HG03103 (cell line): ENCODE measurements around the gene WNT5B.

ENCODE experiments used
- ATAC-seq: cut with Tn5 transposase; IDR thresholded peaks from one replicate; pipeline ENCODE4 v1.9.1; 2021; ENCODE audit warnings: low read depth; ENCODE audit not compliant: unreplicated experiment

WNT5B gene

DNA sequence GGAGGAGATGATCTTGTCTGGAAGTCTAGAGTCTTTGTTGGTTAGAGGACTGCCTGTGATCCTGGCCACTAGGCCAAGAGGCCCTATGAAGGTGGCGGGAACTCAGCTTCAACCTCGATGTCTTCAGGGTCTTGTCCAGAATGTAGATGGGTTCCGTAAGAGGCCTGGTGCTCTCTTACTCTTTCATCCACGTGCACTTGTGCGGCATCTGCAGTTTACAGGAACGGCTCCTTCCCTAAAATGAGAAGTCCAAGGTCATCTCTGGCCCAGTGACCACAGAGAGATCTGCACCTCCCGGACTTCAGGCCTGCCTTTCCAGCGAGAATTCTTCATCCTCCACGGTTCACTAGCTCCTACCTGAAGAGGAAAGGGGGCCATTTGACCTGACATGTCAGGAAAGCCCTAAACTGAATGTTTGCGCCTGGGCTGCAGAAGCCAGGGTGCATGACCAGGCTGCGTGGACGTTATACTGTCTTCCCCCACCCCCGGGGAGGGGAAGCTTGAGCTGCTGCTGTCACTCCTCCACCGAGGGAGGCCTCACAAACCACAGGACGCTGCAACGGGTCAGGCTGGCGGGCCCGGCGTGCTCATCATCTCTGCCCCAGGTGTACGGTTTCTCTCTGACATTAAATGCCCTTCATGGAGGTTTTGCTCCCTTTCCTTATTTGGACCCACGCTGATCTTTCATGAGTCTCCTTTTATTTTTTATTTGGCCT is 17.7 kb downstream of the WNT5B start:
- ATAC-seq, result no peak

DNA sequence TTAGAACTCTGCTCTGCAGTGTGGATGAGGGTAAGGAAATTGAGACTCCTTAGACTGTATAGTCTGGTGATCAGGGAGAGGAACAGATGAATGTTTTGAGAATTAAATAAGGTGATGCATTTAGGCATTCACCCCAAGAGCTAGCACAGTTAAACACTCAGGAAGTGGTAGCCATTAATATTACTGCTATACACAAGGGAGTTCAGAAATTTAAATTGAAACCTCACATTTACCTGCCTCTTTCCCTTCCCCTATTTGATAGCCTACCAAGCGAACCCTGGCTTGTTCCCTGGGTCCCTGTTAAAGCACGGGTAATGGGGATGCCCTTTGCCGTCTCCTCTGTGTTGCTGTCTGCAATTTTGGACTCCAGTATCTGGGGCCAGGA is 18.2 kb downstream of the WNT5B start:
- no peak for ATAC-seq

DNA sequence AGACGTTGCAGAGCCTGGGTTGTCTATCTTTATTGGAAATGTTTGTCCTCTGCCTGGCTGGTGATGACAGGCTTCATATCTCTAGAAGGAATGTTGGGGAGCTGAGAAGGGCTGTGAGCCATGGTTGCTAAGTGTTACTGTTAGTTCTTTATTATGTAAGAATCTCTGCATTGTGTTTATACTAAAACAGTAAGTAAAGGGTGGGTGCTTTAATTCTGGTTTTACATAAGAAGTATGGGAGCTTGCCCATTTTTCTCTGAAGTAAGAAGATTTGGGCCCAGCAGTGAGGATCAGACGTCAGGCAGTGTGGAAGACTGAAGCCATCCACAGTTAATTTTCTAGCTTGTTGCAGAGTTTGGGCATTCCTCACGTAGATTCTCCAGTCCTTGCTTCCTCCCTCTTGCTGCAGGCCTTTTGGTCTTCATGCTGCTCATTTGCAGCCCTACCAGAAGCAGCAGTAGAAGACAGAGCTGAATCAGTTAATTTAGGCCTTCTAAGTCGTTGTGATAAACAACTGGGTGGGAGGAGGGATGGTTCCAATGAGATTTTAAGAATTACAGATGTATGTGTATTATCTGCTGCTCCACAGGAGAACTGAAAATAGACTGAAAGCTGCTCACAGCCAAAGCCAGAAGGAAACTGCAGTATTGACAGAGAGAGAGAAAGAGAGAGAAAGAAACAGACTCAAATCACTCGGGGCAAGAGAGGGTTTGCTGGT is 21.4 kb downstream of the WNT5B start:
- ATAC-seq, result no peak

DNA sequence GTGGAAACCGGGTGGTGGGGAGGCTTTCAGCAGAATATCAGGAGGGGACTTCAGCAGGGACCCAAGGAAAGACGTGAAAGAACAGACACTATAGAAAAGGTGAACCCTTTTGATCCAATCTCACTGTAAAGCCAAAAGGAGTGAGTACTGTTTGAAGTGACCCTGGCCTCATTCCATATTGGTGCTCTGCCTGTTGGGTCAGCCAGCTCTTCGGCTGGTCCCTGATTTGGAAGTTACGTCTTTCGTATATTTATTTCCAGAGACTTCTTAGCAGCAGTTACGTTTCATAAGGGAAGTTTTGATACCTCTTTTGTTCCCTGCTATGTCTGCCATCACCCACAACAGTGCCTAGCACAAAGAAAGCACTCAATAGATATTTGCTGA is 21.9 kb downstream of the WNT5B start:
- ATAC-seq, result no peak

DNA sequence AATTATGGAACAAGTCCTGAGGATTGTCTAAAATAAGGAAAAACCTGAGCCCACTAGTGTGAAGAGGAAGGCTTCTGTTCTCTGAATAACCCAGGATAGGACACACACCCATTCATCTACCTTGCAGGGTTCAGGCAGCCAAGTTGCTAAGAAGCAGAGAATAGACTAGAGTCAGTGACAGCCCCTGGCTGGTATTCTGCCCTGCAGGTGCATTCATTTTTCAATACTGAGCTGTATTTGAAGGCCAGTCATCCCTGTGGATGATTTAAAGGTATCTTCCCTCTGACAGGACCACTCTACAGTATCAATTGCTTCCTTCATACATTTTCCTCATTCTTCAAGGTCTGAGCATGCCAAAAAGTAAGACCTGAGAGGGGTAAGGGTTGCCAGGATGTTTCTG is 22.9 kb downstream of the WNT5B start:
- no peak for ATAC-seq

DNA sequence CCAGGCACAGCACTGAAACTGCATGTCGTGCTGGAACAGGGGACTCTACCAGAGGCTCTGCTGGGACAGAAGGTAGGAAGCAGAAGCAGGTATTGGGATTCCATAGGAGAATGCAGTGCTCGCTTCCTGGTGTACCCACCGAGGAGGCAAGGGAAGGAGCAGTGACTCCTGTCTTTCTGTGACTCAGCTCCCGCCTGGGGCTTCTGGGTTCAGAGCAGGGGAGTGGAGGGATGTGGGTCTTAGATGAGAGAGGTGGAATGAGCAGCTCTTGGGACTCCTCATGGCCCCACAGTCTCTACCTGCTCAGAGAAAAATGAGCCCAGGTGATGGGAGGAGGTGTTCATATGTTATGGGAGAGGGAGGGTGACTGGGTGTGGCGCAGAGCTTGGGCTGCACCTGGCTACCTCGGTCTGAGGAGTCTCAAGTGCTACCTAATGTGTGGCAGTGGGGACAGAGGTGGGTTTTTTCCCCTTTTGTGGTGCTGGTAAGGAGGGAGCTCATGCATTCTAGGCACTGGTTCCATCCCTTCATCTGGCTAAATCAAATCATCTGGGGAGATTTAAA is 26.3 kb downstream of the WNT5B start:
- no peak for ATAC-seq

DNA sequence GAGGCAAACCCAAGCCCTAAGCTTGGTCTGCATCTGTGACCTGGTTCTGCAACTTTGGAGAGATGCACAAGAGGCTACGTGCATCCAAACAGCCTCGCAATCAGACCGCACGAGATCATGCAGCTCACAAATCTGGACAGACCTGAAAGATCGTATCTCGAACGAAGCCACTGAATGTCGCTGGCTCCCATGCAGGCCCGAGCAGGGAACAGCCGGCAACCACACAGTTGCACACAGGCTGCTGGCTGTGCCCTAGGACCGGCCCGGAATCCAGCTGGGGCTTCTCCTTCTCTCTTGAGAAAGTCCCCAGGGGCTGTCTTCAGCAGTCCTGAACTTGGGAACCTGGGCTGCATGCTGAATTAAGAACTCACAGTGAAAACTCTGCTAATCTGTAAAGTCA is 27.9 kb downstream of the WNT5B start:
- ATAC-seq, result no peak

DNA sequence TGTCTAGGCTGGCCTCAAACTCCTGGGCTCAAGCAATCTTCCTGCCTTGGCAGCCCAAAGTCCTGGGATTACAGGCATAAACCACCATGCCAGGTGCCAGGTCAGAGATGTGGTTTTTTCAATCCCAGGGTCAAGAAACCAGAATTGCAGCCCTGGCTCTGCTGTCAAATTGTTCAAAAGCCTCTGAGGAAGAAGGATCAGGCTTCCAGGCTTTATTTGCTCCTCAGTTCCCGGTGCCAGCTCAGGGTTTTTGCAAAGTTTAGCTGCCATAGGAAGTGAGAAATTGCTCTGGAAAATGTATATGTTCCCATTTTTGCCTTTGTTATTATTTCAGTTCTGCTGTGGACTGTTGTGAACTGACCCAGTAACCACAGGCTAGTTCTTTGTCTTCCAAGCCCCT is 28.7 kb downstream of the WNT5B start:
- ATAC-seq, result no peak

DNA sequence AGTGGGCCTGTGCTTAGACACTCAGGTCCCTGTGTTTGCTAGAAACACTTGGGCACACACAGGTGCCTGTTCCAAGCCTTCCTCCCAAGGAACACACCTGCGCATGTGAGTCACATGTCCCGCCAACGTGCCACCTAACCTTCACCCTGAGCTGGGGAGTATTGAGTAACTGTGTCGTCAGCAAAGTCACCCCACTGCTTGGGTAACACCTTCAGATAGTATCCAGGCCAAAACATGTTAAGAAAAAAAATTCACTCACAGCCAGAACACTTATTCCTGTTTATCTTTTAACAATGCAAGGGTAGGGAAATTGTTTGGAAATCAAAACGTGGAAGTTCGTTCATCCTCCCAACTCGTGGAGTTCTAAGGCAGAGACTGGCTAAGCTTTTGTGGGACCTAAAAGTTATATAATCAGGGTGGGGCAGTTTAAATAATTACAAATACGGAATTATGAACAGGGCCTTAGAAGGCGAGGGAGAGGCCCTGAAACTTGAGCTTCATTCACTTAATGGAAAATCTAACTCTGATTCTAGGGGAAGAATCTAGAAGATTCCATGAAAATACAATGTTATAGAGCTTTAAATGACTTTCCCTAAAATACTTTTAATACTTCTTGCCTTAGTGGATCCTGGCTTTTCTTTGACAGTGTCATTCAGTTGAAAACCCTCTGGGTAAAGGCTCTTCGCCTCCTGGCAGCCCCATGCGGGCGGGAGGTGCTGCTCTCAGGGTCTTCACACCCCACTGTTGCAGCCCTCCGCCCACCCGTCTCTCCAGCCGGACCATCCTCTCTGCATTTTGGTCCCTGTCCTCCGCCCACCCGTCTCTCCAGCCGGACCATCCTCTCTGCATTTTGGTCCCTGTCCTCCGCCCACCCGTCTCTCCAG is 31.5 kb downstream of the WNT5B start:
- ATAC-seq, result no peak

DNA sequence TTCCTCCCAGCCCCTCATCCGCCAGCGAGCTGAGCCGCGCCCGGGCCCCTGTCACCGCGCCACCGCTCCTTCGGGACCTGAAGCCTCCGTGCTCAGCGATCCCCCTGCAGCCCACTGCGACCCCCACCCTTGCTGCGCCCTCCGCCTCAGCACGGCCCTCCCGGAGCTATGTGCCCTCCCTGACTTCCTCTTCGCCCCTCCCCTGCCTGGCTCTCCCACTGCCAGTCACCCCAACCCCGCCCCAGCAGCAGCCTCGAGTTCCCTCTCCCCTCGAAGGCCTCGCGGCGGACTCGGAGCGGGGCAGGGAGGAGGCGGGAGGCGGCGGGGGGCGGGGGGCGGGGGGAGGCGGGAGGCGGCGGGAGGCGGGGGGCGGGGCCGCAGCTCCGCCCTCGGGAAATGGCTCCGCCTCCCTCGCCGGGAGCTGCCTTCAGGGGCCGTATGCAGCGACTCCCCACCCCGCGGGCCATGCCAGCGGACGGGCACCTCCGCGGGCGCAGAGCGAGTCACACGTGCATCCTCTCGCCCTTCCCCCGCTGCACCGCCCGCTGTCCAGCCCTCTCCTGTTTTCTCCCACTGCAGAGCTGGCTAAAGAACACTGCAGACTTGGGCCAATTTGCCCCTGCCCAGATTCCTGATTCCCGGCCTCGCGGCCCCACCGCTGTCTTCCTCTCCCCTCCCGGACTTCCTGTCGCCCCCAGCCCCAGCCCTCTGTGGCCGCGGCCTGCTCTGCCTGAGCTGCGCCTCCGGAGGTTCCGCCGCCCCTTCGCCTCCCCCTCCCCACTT is 32.7 kb downstream of the WNT5B start:
- ATAC-seq, result peak; percentile 70

DNA sequence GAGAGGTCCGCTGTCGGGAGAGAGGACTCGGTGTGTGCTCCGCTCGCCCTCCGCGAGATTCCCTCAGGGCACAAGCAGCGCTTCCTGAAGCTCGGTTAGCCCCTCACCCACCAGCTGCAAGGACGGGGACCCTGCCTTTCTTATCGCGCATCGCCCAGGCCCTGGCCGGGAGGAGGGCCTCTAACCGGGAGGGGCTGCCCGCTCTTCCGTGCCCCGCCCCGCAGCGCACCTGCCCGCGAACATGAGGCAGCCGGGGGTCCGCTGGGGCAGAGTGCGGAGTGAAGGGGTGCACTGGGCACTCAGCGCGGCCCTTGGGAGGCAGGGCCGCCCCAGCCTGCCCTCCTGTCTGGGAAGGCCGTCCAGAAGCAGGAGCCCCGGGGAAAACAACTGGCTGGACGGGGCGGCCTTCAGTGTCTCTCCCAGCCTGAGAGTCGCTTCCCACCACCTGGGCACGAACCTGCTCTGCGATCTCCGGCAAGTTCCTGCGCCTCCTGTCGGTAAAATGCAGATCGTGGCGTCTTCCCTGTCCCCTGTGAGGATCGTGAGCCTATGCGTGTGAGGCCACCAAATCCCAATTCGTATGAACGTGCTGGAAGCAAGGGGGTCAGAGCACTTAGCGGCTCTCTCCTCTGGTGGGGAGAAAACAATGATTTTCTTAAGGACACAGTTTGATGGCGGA is 33.9 kb downstream of the WNT5B start:
- no peak for ATAC-seq

DNA sequence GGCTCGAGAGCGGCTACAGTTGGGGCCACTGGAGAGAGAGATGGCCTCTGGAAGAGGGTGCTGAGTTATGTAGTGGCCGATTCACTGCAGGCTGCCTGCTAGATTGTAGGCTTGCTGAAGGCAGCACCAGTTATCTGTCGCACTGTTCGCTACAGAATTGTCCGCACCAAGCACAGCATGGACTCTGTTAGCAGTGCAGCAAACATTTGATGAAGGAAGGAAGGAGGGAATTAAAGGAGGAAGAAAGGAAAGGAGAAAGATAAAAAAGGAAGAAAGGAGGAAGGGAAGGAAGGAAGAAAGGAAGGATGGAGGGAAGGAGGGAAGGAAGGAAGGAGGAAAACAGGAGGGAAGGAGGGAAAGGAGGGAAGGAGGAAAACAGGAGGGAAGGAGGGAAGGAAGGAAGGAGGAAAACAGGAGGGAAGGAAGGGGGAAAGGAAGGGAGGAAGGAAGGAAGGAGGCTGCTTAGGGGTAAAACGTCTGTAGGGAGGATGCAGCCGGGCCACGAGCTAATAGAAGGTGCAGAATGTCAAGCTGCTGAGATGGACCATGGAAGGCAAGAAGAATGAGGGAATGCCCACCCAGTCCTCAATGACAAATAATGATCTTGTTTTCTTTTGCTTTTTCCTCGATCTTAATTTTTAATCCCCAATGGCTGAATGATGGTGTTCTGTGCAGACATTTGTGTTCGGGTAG is 34.6 kb downstream of the WNT5B start:
- no peak for ATAC-seq

DNA sequence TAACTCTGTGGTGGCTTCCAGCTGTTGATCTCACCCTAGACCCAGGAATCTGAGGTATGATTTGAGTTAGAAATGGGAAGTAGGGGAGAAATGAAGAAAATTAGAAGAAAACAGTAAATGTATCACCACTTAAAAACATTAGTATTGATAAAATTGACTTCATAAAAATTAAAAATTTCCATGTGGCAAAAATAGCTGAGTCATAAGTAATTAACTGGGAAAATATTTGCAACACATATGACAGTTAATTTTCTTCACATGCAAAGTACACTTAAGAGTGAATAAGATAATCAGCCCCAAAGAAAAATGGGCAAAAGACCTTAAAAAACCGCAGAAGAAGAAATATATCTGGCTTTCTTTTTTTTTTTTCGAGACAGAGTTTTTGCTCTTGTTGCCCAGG is 36.3 kb downstream of the WNT5B start:
- ATAC-seq, result no peak

DNA sequence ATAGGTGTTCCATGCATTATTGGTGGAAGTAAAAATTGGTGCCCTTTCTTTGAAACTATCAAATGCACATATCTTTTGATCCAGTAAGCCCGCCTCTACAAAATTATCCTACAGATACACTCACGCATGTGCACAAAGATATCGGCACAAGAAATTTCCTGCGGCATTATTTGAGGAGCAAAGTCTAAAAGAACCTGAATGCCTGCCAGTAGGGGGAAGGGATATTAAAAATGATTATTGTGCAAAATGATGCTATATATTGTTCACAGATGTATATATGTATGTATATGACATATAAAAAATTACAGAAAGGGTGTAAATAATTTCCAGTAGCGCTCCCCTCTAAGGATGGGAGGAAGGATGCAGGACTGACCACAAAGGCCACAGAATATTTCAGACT is 37.2 kb downstream of the WNT5B start:
- no peak for ATAC-seq

DNA sequence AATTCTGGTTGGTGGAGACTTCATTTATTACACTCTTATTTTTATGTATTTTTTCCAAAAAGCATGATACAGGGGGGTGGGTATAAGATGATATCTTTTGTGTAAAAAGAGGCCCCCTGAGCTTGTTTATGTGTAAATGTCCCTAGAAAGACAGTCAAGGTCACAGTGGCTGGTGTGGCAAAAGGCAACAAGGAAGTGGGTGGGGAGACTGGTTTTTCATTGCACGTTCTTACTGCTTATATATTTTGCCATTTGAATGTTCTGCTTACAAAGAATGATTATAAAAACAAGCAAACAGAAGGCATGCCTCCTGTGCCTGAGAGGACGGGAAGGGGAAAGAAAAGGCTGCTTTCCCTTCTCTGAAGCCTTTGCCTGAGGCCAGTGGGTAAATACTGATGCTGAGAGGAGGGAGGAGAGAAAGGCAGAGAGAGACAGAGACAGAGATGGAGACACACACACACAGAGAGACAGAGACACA is 37.7 kb downstream of the WNT5B start:
- no peak for ATAC-seq

DNA sequence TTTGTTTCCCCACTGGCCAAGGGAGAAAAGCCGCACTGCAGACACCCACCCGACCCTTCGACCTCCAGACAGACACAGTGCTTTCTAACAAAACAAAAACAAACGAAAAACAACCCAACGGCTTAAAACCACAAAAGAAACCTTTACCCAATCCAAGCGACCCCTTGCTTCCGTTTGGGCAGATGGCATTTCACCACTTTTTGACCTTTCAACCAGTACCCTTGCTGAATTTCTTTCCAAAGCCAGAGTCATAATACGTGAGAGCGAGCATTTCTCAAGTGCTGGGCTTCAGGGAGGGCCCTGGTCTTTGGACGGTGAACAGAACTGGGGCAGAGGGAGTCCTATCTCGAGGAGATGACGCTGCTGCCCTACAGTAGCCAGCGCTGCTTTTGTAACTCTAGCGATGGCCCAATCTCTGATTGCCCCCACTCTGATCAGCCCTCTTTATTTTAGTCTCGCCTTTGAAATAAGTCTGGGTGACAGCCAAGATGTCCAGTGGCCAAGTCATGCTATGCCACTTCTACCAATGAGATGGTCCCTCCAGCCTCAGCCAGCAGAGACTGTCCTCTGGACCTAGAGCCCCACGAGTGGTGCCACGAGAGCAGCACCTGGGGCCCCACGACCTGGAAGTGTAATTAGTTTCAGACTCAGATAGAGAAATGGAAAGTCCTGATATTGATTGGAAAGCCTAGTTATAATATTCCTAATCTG is 40.0 kb downstream of the WNT5B start:
- ATAC-seq, result no peak

DNA sequence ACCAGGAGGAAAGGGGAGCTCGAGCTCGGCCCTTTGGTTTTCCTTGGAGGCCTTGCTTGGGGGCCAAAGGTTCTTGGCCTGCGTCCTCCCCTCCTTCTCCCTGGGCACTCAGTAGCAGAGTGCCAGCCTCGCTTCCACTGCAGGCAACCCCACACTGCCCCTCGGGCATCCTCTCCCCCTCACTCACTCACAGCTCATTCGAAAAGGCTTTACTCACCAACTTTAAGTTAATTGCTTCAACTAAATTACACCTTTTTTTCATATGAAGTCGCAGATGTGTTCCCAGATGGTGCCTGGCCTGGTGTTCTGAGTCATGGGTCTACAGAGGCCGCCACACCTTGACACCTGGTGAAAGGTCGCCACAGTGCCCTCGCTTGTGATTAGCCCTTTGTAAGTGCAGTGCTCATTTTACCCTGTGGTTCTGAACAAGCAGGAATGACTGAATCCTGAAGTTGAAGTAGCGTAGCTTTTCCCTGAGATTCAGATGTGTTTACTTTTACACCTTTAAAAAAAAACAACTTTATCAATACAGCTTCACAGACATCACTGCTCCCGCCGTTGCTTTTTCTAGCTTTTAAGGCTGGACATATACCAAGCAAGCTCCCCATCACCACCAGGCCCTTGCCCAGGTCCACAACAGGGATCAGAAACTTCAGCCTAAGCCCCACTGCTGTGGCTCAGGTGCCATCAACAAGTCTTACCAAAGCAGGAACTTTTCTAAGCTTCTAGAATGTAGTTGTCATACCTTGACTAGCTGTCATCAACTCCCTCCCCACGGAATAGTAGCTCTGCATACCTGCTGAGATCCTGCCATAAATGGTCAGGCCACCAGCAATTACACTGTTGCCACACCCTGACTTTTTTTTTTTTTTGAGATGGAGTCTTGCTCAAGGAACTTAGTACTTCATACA is 41.6 kb downstream of the WNT5B start:
- ATAC-seq, result no peak
